Measurements from ENCODE around the gene PLGLB2. TPM values are rescaled to one million over a fixed set of nuclear protein-coding genes. Genes with fewer than 3 reads are reported as not detected.
"Not testable (repeated sequence)": the region's sequence is repeated elsewhere in the genome, so short reads cannot be mapped to it uniquely, and the experiment has no call there.

PLGLB2 gene
- total RNA-seq, 1 experiment from 2014 or later: 0.68 TPM

DNA sequence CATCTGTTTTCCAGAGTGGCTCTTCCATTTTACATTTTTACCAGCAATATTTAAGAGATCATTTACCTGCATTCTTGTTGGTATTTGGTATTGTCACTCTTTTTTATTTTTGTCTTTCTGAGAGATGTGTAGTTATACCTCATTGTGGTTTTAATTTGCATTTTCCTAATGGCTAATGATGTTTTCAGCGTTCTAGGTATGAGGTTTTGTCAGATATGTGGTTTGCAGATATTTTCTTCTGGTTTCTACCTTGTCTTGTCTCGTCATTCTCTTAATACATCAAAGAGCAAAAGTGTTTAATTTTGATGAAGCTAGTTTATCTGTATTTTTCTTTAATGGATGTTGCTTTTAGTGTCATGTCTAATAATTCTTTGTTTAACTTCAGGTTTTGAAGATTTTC, 39.5 kb upstream of the PLGLB2 start:
- H3K56ac ChIP-seq (ENCODE audit: insufficient read length, low read depth, low read length); H3K23ac ChIP-seq (ENCODE audit: insufficient read length, low read depth, low read length); H3K4ac ChIP-seq (ENCODE audit: low read depth, low read length); H4K5ac ChIP-seq (ENCODE audit: insufficient read length, low read depth, low read length); H3K36me3 Mint-ChIP-seq (ENCODE audit: insufficient read depth in 1 of 3, low read depth in 3 of 3); H3K27ac Mint-ChIP-seq; H3K4me1 Mint-ChIP-seq; H2BK20ac ChIP-seq (ENCODE audit: low read depth, low read length, poor library complexity, severe bottlenecking); H2BK12ac ChIP-seq (ENCODE audit: insufficient read length, low read depth, low read length); H3K4me3 Mint-ChIP-seq; H3K18ac ChIP-seq (ENCODE audit: insufficient read length, low read depth, low read length); H2AFZ ChIP-seq (ENCODE audit: low read length); H3K79me1 ChIP-seq (ENCODE audit: insufficient read depth, low read depth, low read length, poor library complexity, severe bottlenecking); H3K79me2 ChIP-seq (ENCODE audit: insufficient read depth, low read length); H2BK15ac ChIP-seq (ENCODE audit: low read depth, low read length); DNase-seq; H3K9me3 Mint-ChIP-seq; H3K27ac ChIP-seq (ENCODE audit: insufficient read length, low read depth, low read length); H3T11ph ChIP-seq (ENCODE audit: low read length); H3K4me2 ChIP-seq (ENCODE audit: insufficient read depth, insufficient read length, low read length); H3K9ac ChIP-seq (ENCODE audit: extremely low read depth, insufficient read length, low read length); H3K27me3 Mint-ChIP-seq (ENCODE audit: low read depth); H3K27me3 ChIP-seq (ENCODE audit: insufficient read depth, low read length); H4K8ac ChIP-seq (replicated peaks; ENCODE audit: insufficient read length, low read depth, low read length); H3K23me2 ChIP-seq (ENCODE audit: insufficient read length, low read depth, low read length, poor library complexity, severe bottlenecking); H3K4me1 ChIP-seq (ENCODE audit: insufficient read depth, low read length); H2AK5ac ChIP-seq (ENCODE audit: insufficient read length, low read length); H4K20me1 ChIP-seq (ENCODE audit: control insufficient read depth, insufficient read depth, insufficient read length); H3K9me3 ChIP-seq (ENCODE audit: control insufficient read depth, low read depth, low read length); H4K91ac ChIP-seq (ENCODE audit: insufficient read length, low read depth, low read length); H2BK5ac ChIP-seq (ENCODE audit: insufficient read length, low read length); H3K14ac ChIP-seq (ENCODE audit: insufficient read depth, low read length); H2BK120ac ChIP-seq (ENCODE audit: low read depth, low read length, poor library complexity, severe bottlenecking): not testable (repeated sequence)
- WGBS (ENCODE audit: extremely low coverage, insufficient read length, low lambda C conversion rate): no CpG with 5 or more reads among the region's 2 CpGs

DNA sequence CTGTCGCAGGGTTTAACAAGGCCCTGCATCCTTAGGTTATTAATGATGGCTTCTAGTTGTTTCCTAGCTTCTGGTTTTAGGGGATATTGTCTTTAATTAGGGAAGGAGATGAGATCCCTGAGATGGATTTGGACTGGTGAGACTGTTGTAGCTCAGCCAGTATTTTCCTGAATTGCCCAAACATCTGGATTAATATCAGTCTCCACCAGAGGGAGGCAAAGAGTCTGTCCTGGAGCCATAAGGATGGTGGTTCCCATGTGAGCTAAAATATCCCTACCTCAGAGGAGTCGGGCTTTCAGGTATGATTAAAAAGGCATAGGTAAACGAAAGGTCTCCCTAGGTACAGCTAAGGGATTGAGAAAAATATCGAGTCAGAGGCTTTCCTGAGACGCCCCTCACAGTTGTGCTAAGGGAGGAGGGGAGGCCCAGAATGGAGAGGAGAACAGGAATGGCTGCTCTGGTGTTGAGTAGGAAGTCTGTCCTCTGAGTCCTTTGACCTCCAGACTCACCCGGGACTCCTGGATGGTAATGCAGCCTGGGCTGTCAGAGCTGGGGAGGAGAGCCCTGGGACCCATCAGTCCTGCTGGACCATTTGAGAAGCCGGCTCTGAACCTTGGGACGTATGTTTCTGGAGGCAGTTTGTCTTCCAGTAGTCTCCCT, 19.8 kb upstream of the PLGLB2 start:
- H2BK15ac ChIP-seq (ENCODE audit: low read depth, low read length); H3K9ac ChIP-seq (ENCODE audit: extremely low read depth, insufficient read length, low read length); H2BK12ac ChIP-seq (ENCODE audit: insufficient read length, low read depth, low read length); H3K27me3 ChIP-seq (ENCODE audit: insufficient read depth, low read length); DNase-seq; H3K27ac ChIP-seq (ENCODE audit: insufficient read length, low read depth, low read length); H2BK20ac ChIP-seq (ENCODE audit: low read depth, low read length, poor library complexity, severe bottlenecking); H4K8ac ChIP-seq (replicated peaks; ENCODE audit: insufficient read length, low read depth, low read length); H4K91ac ChIP-seq (ENCODE audit: insufficient read length, low read depth, low read length); H3K23ac ChIP-seq (ENCODE audit: insufficient read length, low read depth, low read length); H3K27me3 Mint-ChIP-seq (ENCODE audit: low read depth); H2AK5ac ChIP-seq (ENCODE audit: insufficient read length, low read length); H2BK5ac ChIP-seq (ENCODE audit: insufficient read length, low read length); H3K56ac ChIP-seq (ENCODE audit: insufficient read length, low read depth, low read length); H3T11ph ChIP-seq (ENCODE audit: low read length); H3K9me3 ChIP-seq (ENCODE audit: control insufficient read depth, low read depth, low read length); H3K4ac ChIP-seq (ENCODE audit: low read depth, low read length); H3K18ac ChIP-seq (ENCODE audit: insufficient read length, low read depth, low read length); H4K5ac ChIP-seq (ENCODE audit: insufficient read length, low read depth, low read length); H3K4me1 ChIP-seq (ENCODE audit: insufficient read depth, low read length); H3K4me1 Mint-ChIP-seq; H3K4me2 ChIP-seq (ENCODE audit: insufficient read depth, insufficient read length, low read length); H3K9me3 Mint-ChIP-seq; H3K23me2 ChIP-seq (ENCODE audit: insufficient read length, low read depth, low read length, poor library complexity, severe bottlenecking); H3K36me3 Mint-ChIP-seq (ENCODE audit: insufficient read depth in 1 of 3, low read depth in 3 of 3); H4K20me1 ChIP-seq (ENCODE audit: control insufficient read depth, insufficient read depth, insufficient read length); H2AFZ ChIP-seq (ENCODE audit: low read length); H3K14ac ChIP-seq (ENCODE audit: insufficient read depth, low read length); H2BK120ac ChIP-seq (ENCODE audit: low read depth, low read length, poor library complexity, severe bottlenecking); H3K4me3 Mint-ChIP-seq; H3K79me2 ChIP-seq (ENCODE audit: insufficient read depth, low read length); H3K79me1 ChIP-seq (ENCODE audit: insufficient read depth, low read depth, low read length, poor library complexity, severe bottlenecking); H3K27ac Mint-ChIP-seq: not testable (repeated sequence)
- no CpG with 5 or more reads among the region's 8 CpGs for WGBS (ENCODE audit: extremely low coverage, insufficient read length, low lambda C conversion rate)
